HepG2 (cell line): ENCODE data around the gene ODAD4. TPM values are rescaled to one million over a fixed set of nuclear protein-coding genes. Genes with fewer than 3 reads are reported as not detected.

Source experiments
- CHCHD3 ChIP-seq: sonication (generic); formaldehyde crosslinking; IDR thresholded peaks from 2 replicates; pipeline ENCODE4 v1.8.0; 2022; ENCODE audit warnings: mild to moderate bottlenecking, missing genetic modification reagents, moderate library complexity
- CREM ChIP-seq, 2 experiments: sonication (generic) in 1 of 2; formaldehyde crosslinking in 1 of 2; IDR thresholded peaks; 2 replicates each; pipeline versions ENCODE4 v1.4.0 to v1.6.1; 2016 to 2020; ENCODE audit warnings: antibody characterized with exemption in 1 of 2, mild to moderate bottlenecking in 1 of 2, missing genetic modification reagents in 1 of 2
- DMTF1 ChIP-seq: sonication (generic); formaldehyde crosslinking; IDR thresholded peaks from 2 replicates; pipeline ENCODE4 v1.4.0; 2020; ENCODE audit warnings: mild to moderate bottlenecking, missing genetic modification reagents
- DNMT3B ChIP-seq: conservative IDR thresholded peaks from 2 replicates; pipeline ENCODE4 v1.6.1; 2016; ENCODE audit warnings: missing biosample characterization, control low read depth
- HNRNPH1 ChIP-seq: fragments of 200-400 bp; formaldehyde crosslinking; optimal IDR thresholded peaks from 2 replicates; pipeline ENCODE3; 2017; ENCODE audit warnings: mild to moderate bottlenecking, low read depth, low read length
- KDM6A ChIP-seq: IDR thresholded peaks from 2 replicates; pipeline ENCODE4 v1.6.1; 2016; ENCODE audit warnings: low read depth
- RFX1 ChIP-seq: fragments of 450-650 bp; IDR thresholded peaks from 2 replicates; pipeline ENCODE4 v1.6.1; 2017
- SPEN ChIP-seq: sonication (generic); formaldehyde crosslinking; IDR thresholded peaks from 2 replicates; pipeline ENCODE4 v1.5.1; 2020; ENCODE audit warnings: low read depth, mild to moderate bottlenecking, missing genetic modification reagents
- TCF7L2 ChIP-seq: IDR thresholded peaks from 2 replicates; pipeline ENCODE4 v1.6.1; 2011; ENCODE audit warnings: mild to moderate bottlenecking, low read depth, low read length, moderate library complexity
- THAP11 ChIP-seq: IDR thresholded peaks from 2 replicates; pipeline ENCODE4 v1.6.1; 2016; ENCODE audit warnings: missing biosample characterization, missing genetic modification reagents
- ZBTB46 ChIP-seq: sonication (generic); formaldehyde crosslinking; IDR thresholded peaks from 2 replicates; pipeline ENCODE4 v1.4.0; 2020; ENCODE audit warnings: mild to moderate bottlenecking, missing genetic modification reagents, borderline replicate concordance
- ZNF510 ChIP-seq: sonication (generic); formaldehyde crosslinking; IDR thresholded peaks from 2 replicates; pipeline ENCODE4 v1.4.0; 2020; ENCODE audit warnings: low read depth, mild to moderate bottlenecking, missing genetic modification reagents
- ZNF564 ChIP-seq: sonication (generic); formaldehyde crosslinking; IDR thresholded peaks from 2 replicates; pipeline ENCODE4 v1.8.1; 2023; ENCODE audit warnings: mild to moderate bottlenecking, missing genetic modification reagents
- ZNF614 ChIP-seq: IDR thresholded peaks from 2 replicates; pipeline ENCODE4 v1.6.1; 2018; ENCODE audit warnings: missing biosample characterization, missing genetic modification reagents, inconsistent platforms, borderline replicate concordance
- ZNF891 ChIP-seq: sonication (generic); formaldehyde crosslinking; IDR thresholded peaks from 2 replicates; pipeline ENCODE4 v1.5.0; 2020; ENCODE audit warnings: mild to moderate bottlenecking, missing genetic modification reagents
- ZSCAN20 ChIP-seq: sonication (generic); formaldehyde crosslinking; IDR thresholded peaks from 2 replicates; pipeline ENCODE4 v1.4.0; 2020; ENCODE audit warnings: missing genetic modification reagents, mild to moderate bottlenecking, borderline replicate concordance
- polyA plus RNA-seq, 8 experiments: library from polyadenylated mRNA; depleted of rRNA in 3 of 8; stranded (reverse) in 7 of 8; unstranded in 1 of 8; fragments of >200 nt; fragmentation: Illumina TruSeq in 4 of 8; extraction: Trizol in 4 of 8; gene quantifications; 2 replicates each; pipeline versions ENCODE4 v1.2.1 to v1.2.3, GENCODE V29; 2011 to 2016; ENCODE audit warnings: low read depth in 4 of 8, missing spikeins in 1 of 8, mixed read lengths in 1 of 8; ENCODE audit not compliant: insufficient read depth in 1 of 8
- total RNA-seq, 5 experiments: library from RNA; depleted of rRNA; stranded (reverse); fragments of >200 nt; fragmentation: Illumina TruSeq; extraction: Trizol; gene quantifications; 2 replicates each; pipeline ENCODE4 v1.2.3, GENCODE V29; 2016; ENCODE audit warnings: low read depth in 1 of 5
- TF ChIP-seq, protein P1 (sequence below): sonication (generic); formaldehyde crosslinking; IDR thresholded peaks from 2 replicates; pipeline ENCODE4 v1.8.0; 2022; ENCODE audit warnings: low read depth, missing genetic modification reagents
- TF ChIP-seq, protein P2 (sequence below): sonication (generic); formaldehyde crosslinking; IDR thresholded peaks from 2 replicates; pipeline ENCODE4 v1.5.1; 2020; ENCODE audit warnings: missing genetic modification reagents, mild to moderate bottlenecking, borderline replicate concordance
- TF ChIP-seq, protein P3 (sequence below): sonication (generic); formaldehyde crosslinking; conservative IDR thresholded peaks from 2 replicates; pipeline ENCODE4 v1.8.0; 2022; ENCODE audit warnings: missing genetic modification reagents

Gene ODAD4
- total and polyA plus RNA-seq, 2 of the 13 experiments (the other 11 are each of a cell fraction or from before 2014, with no cell fraction given), result 0.48 to 0.53 TPM

DNA sequence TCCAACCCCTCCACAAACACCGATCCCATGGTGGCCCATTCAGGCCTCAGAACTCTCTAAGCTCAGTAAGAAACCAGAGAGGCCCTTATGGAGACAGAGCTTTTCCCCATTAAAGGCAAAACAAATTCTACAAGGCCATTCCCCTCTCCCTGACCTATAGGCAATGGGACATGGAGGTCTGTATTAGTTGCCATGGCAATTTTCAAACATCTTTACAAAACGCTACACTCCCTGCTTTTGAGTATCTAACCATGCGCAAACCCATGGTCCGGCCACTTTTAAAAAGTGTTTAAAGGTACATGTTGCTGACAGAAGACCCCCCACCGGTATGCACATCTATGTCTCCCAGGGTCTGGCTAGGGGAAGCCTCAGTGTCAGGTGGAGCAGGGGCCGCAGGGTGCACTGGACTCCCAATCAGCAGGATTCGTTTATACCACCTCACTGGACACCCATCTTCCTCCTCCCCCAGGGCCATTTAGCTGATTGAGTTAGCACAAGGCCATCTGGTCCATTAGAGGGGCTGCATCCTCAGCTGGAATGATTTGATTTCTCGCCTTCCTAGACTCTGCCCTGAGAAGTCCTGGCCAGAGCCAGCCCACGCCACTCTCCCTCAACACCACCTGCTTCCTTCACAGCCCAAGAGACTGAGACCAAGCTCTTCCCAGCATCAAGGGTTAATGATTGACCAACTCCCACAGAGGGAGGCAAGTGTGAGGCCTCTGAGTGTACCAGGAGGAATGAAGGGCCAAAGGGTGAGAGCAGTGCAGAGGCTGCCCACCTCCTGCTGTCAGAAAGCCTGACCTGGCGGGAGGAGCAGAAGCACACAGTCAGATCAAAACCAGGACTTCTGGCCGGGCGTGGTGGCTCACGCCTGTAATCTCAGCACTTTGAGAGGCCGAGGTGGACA lies 22.5 kb upstream of the ODAD4 start (continued):
- peak; percentile 92 for TF ChIP-seq ZNF614 (CRISPR knock-in tag)
- TF ChIP-seq, protein P1, sequence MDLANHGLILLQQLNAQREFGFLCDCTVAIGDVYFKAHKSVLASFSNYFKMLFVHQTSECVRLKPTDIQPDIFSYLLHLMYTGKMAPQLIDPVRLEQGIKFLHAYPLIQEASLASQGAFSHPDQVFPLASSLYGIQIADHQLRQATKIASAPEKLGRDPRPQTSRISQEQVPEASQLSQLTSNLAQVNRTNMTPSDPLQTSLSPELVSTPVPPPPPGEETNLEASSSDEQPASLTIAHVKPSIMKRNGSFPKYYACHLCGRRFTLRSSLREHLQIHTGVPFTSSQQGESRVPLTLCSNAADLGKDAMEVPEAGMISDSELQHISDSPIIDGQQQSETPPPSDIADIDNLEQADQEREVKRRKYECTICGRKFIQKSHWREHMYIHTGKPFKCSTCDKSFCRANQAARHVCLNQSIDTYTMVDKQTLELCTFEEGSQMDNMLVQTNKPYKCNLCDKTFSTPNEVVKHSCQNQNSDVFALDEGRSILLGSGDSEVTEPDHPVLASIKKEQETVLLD (CRISPR knock-in tag), result no peak
- no peak for TF ChIP-seq DMTF1 (CRISPR knock-in tag)
- peak; percentile 39; the same call in 1 of the 2 replicates for TF ChIP-seq RFX1
- TF ChIP-seq, protein P2, sequence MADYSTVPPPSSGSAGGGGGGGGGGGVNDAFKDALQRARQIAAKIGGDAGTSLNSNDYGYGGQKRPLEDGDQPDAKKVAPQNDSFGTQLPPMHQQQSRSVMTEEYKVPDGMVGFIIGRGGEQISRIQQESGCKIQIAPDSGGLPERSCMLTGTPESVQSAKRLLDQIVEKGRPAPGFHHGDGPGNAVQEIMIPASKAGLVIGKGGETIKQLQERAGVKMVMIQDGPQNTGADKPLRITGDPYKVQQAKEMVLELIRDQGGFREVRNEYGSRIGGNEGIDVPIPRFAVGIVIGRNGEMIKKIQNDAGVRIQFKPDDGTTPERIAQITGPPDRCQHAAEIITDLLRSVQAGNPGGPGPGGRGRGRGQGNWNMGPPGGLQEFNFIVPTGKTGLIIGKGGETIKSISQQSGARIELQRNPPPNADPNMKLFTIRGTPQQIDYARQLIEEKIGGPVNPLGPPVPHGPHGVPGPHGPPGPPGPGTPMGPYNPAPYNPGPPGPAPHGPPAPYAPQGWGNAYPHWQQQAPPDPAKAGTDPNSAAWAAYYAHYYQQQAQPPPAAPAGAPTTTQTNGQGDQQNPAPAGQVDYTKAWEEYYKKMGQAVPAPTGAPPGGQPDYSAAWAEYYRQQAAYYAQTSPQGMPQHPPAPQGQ, result no peak; the same call in 1 of the 2 replicates
- TF ChIP-seq, protein P3, sequence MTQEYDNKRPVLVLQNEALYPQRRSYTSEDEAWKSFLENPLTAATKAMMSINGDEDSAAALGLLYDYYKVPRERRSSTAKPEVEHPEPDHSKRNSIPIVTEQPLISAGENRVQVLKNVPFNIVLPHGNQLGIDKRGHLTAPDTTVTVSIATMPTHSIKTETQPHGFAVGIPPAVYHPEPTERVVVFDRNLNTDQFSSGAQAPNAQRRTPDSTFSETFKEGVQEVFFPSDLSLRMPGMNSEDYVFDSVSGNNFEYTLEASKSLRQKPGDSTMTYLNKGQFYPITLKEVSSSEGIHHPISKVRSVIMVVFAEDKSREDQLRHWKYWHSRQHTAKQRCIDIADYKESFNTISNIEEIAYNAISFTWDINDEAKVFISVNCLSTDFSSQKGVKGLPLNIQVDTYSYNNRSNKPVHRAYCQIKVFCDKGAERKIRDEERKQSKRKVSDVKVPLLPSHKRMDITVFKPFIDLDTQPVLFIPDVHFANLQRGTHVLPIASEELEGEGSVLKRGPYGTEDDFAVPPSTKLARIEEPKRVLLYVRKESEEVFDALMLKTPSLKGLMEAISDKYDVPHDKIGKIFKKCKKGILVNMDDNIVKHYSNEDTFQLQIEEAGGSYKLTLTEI (CRISPR knock-in tag), result no peak
- TF ChIP-seq ZNF510 (CRISPR knock-in tag), result no peak
- TF ChIP-seq CHCHD3 (CRISPR knock-in tag), result no peak
- peak; percentile 18; the same call in 1 of the 2 replicates for TF ChIP-seq CREM (IDR thresholded peaks at IDR 0.05)
- TF ChIP-seq CREM (CRISPR knock-in tag; IDR thresholded peaks at IDR 0.05), result no peak
- TF ChIP-seq SPEN (CRISPR knock-in tag), result peak; percentile 75; the same call in 1 of the 2 replicates
- no peak for TF ChIP-seq TCF7L2
- TF ChIP-seq ZNF891 (CRISPR knock-in tag), result no peak
- TF ChIP-seq HNRNPH1, result no peak
- TF ChIP-seq DNMT3B (CRISPR knock-in tag), result no peak
- no peak for TF ChIP-seq ZBTB46
- TF ChIP-seq KDM6A (CRISPR knock-in tag), result peak; percentile 75
- peak; percentile 82 for TF ChIP-seq THAP11 (CRISPR knock-in tag)
- 0 out of 2 replicates have a peak, but pooled peaks have one; percentile 57 for TF ChIP-seq ZNF564
- no peak for TF ChIP-seq ZSCAN20 (CRISPR knock-in tag)
